ENCODE measurements around the gene KRT14.

- TF ChIP-seq POLR2A (IDR thresholded peaks at IDR 0.05; ENCODE audit: low read depth, low read length) (no peak), CTCF (IDR thresholded peaks at IDR 0.05; ENCODE audit: extremely low read depth in 1 of 2, insufficient read depth in 1 of 2, low read depth in 1 of 2, low read length in 2 of 2) (no peak), JUN (IDR thresholded peaks at IDR 0.05; ENCODE audit: borderline replicate concordance, insufficient read depth, insufficient read length, low read depth) (no peak), GATA2 (IDR thresholded peaks at IDR 0.05; ENCODE audit: insufficient read depth, insufficient read length, low read depth, low read length) (no peak), EZH2 (IDR thresholded peaks at IDR 0.05; ENCODE audit: borderline replicate concordance, low read depth, low read length, severe bottlenecking) (no peak), MYC (IDR thresholded peaks at IDR 0.05; ENCODE audit: low read depth, low read length) (no peak)
Observed at GRCh38 chr17:41544935-41545334, 41.8 kb downstream of the KRT14 start.

Data from endothelial cell of umbilical vein (primary cell).